SU-DHL-6 (cell line): Measurements from ENCODE around the gene SPATA33.
A peak's percentile ranks its signal among the peaks of the same experiment; 100 is the strongest.

Experiments used
- H2AFZ ChIP-seq: fragments of 200-600 bp; sonication (generic); 2 replicates; pipeline ENCODE4 v1.6.1; 2014; ENCODE audit warnings: low read depth, mild to moderate bottlenecking, moderate library complexity, mixed read lengths, antibody characterized with exemption, low read length; ENCODE audit not compliant: severe bottlenecking
- H3F3A ChIP-seq: fragments of 200-600 bp; shearing (Covaris generic); 2 replicates; pipeline ENCODE4 v1.6.0; 2016; ENCODE audit warnings: antibody characterized with exemption, mild to moderate bottlenecking; ENCODE audit not compliant: insufficient read depth
- H3K27ac ChIP-seq: fragments of 200-600 bp; sonication (generic); 2 replicates; pipeline ENCODE4 v1.5.1; 2016; ENCODE audit warnings: low read depth, mild to moderate bottlenecking, low read length, moderate library complexity, mixed read lengths
- H3K27me3 ChIP-seq: fragments of 200-600 bp; sonication (generic), shearing (Covaris generic); 2 replicates; pipeline ENCODE4 v1.6.0; 2014; ENCODE audit warnings: mild to moderate bottlenecking, low read length
- H3K36me3 ChIP-seq: fragments of 200-600 bp; sonication (generic); 2 replicates; pipeline ENCODE4 v1.6.1; 2014; ENCODE audit warnings: mild to moderate bottlenecking, low read length, mixed read lengths
- H3K4me2 ChIP-seq: fragments of 300-600, 200-600 bp; shearing (Covaris generic), sonication (generic); 2 replicates; pipeline ENCODE4 v1.6.0; 2014; ENCODE audit warnings: low read length, low read depth, mild to moderate bottlenecking; ENCODE audit not compliant: poor library complexity, severe bottlenecking
- H3K4me3 ChIP-seq: fragments of 200-600 bp; sonication (generic); 2 replicates; pipeline ENCODE4 v1.5.1; 2014; ENCODE audit warnings: antibody characterized with exemption, low read length, mild to moderate bottlenecking, mixed read lengths; ENCODE audit not compliant: insufficient read depth, poor library complexity, severe bottlenecking
- H3K79me2 ChIP-seq: fragments of 200-600 bp; sonication (generic); 2 replicates; pipeline ENCODE4 v1.6.1; 2014; ENCODE audit warnings: mild to moderate bottlenecking, low read length, moderate library complexity; ENCODE audit not compliant: insufficient read depth
- H3K9ac ChIP-seq: fragments of 200-600 bp; sonication (generic); 2 replicates; pipeline ENCODE4 v1.7.0; 2014; ENCODE audit warnings: mild to moderate bottlenecking, low read length
- H3K9me2 ChIP-seq: fragments of 200-600 bp; sonication (generic); replicated peaks from 2 replicates; pipeline ENCODE4 v1.6.1; 2014; ENCODE audit warnings: low read length; ENCODE audit not compliant: insufficient read depth
- H3K9me3 ChIP-seq: fragments of 200-600 bp; sonication (generic); 2 replicates; pipeline ENCODE4 v1.6.1; 2014; ENCODE audit warnings: low read length, mixed read lengths; ENCODE audit not compliant: insufficient read depth
- H4K20me1 ChIP-seq: fragments of 200-600 bp; sonication (generic); 2 replicates; pipeline ENCODE4 v1.6.1; 2014; ENCODE audit warnings: low read depth, mild to moderate bottlenecking, antibody characterized with exemption, low read length, moderate library complexity, mixed read lengths
- EZH2phosphoT487 ChIP-seq: fragments of 200-600 bp; sonication (generic), shearing (Covaris generic); conservative IDR thresholded peaks from 2 replicates; pipeline ENCODE4 v1.6.1; 2018; ENCODE audit warnings: mild to moderate bottlenecking, antibody characterized with exemption, low read length, moderate library complexity, mixed read lengths
- TF ChIP-seq, protein P1 (sequence below): fragments of 200-600 bp; sonication (generic); IDR thresholded peaks from one replicate; pipeline ENCODE4 v1.5.1; 2017; ENCODE audit warnings: antibody characterized with exemption, mild to moderate bottlenecking, low read length, moderate library complexity; ENCODE audit not compliant: insufficient read depth, poor library complexity, severe bottlenecking

The SPATA33 gene

DNA sequence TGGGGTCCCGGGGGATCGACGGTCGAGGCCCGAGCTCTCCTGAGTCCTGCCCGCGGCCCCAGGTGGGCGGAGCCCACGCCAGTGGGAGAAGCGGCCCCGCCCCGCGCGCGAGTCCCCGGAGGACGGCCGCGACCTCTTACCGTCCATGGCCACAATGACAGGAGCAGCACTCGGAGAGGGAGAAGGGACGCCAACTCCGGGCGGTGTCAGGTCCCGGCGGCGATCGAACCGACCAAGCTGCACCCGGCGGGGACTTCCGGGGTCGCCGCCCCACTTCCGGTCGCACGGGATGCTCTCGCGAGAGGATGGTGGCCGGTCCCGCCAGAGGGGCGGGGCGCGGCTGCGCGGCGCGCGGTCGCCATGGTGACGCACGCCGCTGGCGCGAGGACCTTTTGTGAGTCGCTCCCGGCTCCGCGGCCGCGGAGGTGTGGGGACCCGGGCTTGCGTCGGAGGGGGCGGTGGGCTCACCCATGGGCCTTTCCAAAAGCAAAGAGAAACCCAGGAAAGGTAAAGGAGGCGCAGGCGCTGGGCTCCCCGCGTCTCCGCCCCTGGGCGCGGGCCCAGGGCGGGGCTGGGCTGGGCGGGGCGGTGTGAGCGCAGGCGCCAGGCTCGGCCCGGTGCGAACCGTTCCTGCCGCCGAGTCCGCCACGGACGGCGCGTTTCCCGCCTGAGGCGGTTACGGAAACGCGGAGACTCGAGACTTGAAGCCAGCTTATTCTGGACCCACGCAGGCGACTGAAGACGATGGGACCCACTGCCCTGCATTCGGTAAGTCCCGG is at the start of gene SPATA33, which contains the start of gene CHMP1A:
Gene SPATA33 (plus strand): TSS at position 395 of the 779 bp plus-strand sequence. CDS start 76 bp downstream, at position 471.
Gene CHMP1A (minus strand): TSS at position 267 of the 779 bp plus-strand sequence. CDS start 120 bp downstream, at position 147.
- Histone ChIP-seq H4K20me1 (no peaks in the 10 kb centered on the region; the same call in 1 of the 2 replicates), H2AFZ (peak within 1 kb of the TSS; percentile 96), H3K9me3 (no peaks in the 10 kb centered on the region), H3K79me2 (peaks cover 61% of the 10 kb centered on the region), H3K4me2 (peak within 1 kb of the TSS; percentile 90), H3K9me2 (no peaks in the 10 kb centered on the region), H3K27ac (peak within 1 kb of the TSS; percentile 68), H3K9ac (peak within 1 kb of the TSS; percentile 96), H3F3A (no peaks in the 10 kb centered on the region), H3K27me3 (no peaks in the 10 kb centered on the region), H3K4me3 (peak within 1 kb of the TSS; percentile 98), H3K36me3 (peaks cover 3% of the 10 kb centered on the region; the same call in 1 of the 2 replicates)
- TF ChIP-seq, protein P1, sequence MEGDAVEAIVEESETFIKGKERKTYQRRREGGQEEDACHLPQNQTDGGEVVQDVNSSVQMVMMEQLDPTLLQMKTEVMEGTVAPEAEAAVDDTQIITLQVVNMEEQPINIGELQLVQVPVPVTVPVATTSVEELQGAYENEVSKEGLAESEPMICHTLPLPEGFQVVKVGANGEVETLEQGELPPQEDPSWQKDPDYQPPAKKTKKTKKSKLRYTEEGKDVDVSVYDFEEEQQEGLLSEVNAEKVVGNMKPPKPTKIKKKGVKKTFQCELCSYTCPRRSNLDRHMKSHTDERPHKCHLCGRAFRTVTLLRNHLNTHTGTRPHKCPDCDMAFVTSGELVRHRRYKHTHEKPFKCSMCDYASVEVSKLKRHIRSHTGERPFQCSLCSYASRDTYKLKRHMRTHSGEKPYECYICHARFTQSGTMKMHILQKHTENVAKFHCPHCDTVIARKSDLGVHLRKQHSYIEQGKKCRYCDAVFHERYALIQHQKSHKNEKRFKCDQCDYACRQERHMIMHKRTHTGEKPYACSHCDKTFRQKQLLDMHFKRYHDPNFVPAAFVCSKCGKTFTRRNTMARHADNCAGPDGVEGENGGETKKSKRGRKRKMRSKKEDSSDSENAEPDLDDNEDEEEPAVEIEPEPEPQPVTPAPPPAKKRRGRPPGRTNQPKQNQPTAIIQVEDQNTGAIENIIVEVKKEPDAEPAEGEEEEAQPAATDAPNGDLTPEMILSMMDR = no peak
- no peak for TF ChIP-seq EZH2phosphoT487

DNA sequence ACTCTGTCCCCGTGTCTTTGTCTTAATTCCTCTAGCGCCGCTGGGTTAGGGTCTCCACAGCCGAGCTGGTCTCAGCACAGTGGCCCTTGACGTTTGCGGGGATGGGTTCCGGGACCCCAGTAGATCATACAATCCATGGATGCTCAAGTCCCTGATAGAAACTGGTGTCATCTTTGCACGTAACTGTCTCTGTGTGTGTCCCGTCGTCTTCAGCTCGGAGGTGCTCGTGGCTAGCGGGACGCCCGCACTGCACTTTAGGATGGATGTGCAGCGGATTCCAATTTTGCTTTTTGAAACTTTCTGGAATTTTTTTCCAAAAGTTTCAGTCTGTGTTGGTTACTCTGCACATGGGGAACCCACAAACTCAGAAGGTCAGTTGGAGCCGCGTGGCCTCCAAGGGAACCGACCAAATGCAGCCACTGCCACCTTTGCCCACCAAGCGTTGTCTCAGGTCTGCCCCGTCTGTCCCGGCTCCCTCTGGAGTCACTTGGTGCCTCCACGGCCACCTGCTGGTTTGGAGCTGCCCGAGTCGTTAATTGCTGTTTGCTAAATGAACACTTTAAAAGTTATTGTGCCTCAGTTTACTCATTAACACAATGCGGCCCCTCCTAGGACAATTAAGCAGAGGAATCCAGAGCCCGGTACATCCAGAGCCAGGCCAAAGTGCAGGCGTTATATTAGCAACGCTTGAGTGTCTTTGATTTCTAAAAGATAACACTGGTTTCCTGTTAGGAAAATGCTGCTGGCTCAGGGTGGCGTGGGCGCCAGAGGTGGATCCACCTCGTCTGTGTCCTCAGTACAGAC is 49.5 kb upstream of the SPATA33 start:
- H3K4me3 ChIP-seq = no peak overlapping the region
- H3K9me3 ChIP-seq = no peaks in the 10 kb centered on the region
- no peak for TF ChIP-seq EZH2phosphoT487
- TF ChIP-seq, protein P1 = no peak
- no peaks in the 10 kb centered on the region for H3K79me2 ChIP-seq
- no peaks in the 10 kb centered on the region for H4K20me1 ChIP-seq
- no peak overlapping the region for H3K4me2 ChIP-seq
- H2AFZ ChIP-seq = no peak overlapping the region
- H3K27ac ChIP-seq = no peak overlapping the region
- H3K9me2 ChIP-seq = no peaks in the 10 kb centered on the region
- no peaks in the 10 kb centered on the region for H3F3A ChIP-seq
- no peaks in the 10 kb centered on the region for H3K27me3 ChIP-seq
- no peaks in the 10 kb centered on the region for H3K36me3 ChIP-seq
- H3K9ac ChIP-seq = no peak overlapping the region

DNA sequence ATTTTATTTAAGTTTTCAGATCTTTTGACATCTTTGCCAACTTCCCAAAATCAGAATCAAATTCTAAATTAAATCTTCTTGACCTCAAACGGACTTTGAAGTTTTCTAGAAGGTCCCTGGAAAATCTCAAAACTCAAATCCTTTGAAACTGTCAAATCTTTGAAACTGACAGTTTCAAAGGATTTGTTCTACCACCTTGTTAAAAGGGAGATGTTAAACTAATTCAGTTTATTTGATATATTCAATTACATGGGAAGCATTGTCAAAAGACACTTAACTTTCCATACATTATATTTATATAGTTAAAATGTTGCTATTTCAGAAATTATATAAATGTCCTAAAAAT is 47.6 kb upstream of the SPATA33 start:
- no peaks in the 10 kb centered on the region for H3K79me2 ChIP-seq
- no peaks in the 10 kb centered on the region for H3K9me3 ChIP-seq
- no peaks in the 10 kb centered on the region for H3K36me3 ChIP-seq
- H3K27ac ChIP-seq = no peak overlapping the region
- no peak overlapping the region for H3K4me3 ChIP-seq
- H3K9me2 ChIP-seq = no peaks in the 10 kb centered on the region
- no peak overlapping the region for H3K4me2 ChIP-seq
- H3K27me3 ChIP-seq = no peaks in the 10 kb centered on the region
- no peaks in the 10 kb centered on the region for H4K20me1 ChIP-seq
- no peaks in the 10 kb centered on the region for H3F3A ChIP-seq
- H2AFZ ChIP-seq = no peak overlapping the region
- TF ChIP-seq, protein P1 = no peak
- no peak for TF ChIP-seq EZH2phosphoT487
- no peak overlapping the region for H3K9ac ChIP-seq
